Stimulated activated CD4-positive, alpha-beta T cell treated with anti-CD3 and anti-CD28 coated beads, Interleukin-1b, Interleukin-23, amount 100 ng/mL, for 24 hours (primary cell): ENCODE results near the gene FXYD6.

Experiments used
- DNase-seq, 4 experiments: peaks; one replicate each; pipeline ENCODE4 v3.0.0-alpha.2; 2020; ENCODE audit warnings: low read depth in 4 of 4, low spot score in 1 of 4

The FXYD6 gene

DNA sequence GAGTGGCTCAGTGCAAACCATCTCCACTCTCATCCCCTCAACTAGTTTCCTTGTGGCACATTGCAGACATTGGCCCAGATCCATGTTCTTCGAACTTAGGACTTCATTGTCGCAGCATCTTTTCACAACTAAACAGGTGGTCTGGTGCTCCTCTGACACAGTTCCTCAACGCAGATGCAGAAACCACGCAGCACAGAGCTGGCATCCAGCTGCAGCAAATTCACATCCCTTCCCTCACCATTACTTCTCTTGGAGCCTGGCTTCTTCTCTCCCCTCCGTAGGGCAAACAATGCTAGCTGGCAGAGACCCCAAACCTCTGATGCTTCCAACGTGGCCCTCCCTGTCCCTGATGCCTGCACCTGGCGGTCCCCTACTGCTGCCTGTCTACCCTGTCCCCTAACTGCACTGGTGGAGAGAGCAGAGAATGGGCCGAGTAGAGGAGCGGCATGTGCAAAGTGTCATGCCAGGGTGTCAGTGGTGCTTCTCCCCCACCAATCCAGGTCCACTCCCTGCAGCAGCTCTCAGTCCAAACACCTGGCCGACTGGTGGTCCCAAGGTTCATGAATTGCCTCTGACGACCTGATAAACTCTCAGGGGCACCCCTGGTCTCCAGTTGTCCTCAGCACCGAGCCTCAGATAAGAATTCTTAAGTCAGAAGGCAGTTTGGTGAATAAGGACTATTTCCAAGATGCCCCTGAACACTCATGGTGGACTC is 34.6 kb upstream of the FXYD6 start:
- DNase-seq: no peak

DNA sequence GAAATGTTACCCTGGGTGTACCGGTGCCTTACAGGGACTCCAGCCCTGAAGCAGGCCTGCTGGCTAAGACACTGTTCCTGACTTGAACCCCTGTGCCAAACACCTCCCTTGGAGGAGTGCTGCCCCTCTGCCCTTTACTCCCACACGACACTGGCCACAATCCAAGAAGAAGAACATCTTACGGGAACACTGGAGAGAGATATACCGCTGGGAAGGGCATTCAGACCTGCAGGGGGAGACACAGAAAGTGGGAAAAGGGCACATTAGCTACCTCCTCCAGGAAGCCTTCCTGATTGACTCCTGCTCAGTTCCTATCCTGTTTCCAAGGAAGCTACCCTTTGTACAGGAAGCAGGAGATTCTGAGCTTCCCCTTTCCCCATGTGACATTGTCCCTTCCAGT is 34.1 kb upstream of the FXYD6 start:
- DNase-seq: no peak

DNA sequence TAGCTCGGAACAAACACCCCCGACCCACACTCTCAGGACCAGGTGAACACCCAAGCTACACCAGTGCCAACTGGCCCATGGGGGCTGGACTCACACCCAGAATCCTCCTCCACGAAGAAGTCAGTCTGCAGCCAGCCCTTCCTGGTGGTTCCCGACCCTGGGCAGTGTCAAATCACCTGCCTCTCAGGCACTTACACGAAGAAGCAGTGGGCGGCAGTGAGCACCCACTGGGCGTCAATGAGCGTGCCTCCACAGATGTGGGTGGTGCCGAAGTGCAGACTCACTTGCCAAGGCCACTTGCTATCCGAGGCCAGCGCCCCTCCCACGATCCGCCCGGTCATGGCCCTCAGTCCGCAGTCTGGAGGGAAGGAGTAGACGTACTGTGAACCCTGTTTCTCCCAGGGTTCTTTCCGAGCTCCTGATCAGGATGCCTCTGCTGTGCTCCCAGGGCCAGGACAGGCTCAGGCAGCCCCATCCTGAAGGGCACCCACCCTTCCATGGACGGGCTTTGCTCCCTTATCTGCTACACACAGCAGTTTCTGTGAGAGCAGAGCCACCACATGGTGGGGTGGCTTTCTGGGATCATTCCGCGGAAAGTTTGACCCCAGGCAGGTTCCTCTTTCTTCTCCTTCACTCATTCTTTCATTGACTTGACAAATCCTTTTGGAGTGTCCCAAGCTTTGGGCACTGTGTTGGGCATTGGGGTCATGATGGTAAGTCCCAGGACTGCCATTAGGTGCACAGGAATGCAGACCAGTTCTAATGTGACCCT is 33.3 kb upstream of the FXYD6 start:
- DNase-seq: no peak

DNA sequence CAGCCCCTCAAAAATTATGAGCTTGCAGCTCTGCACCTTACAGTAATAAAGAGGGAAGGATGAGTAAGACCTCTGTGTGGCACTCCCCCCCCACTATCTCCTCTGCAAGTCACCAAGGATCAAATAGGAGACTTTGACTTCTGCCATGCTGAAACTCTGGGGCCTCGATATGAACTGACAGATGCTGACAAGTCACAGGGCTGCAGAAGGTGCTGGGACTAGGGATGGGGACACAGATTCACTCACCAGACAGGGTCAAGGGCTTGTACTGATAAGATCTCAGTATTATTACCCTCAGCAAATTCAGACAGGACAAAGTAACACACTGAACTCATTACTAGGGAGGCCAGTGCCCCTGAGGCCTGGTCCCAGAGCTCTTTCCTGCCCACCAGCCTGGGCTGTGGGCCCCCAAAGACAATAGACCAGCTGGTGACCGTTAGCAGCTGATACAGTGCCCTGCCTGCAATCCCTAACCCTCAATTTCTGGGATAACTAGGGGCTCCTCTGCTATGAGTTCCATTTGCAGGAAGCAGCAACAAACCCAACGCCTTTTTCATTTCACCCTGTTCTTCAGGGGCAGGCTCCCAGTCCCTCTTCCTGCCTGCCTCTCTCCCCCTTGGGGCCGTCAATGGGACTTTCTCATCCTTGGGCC is 32.6 kb upstream of the FXYD6 start:
- DNase-seq: no peak

DNA sequence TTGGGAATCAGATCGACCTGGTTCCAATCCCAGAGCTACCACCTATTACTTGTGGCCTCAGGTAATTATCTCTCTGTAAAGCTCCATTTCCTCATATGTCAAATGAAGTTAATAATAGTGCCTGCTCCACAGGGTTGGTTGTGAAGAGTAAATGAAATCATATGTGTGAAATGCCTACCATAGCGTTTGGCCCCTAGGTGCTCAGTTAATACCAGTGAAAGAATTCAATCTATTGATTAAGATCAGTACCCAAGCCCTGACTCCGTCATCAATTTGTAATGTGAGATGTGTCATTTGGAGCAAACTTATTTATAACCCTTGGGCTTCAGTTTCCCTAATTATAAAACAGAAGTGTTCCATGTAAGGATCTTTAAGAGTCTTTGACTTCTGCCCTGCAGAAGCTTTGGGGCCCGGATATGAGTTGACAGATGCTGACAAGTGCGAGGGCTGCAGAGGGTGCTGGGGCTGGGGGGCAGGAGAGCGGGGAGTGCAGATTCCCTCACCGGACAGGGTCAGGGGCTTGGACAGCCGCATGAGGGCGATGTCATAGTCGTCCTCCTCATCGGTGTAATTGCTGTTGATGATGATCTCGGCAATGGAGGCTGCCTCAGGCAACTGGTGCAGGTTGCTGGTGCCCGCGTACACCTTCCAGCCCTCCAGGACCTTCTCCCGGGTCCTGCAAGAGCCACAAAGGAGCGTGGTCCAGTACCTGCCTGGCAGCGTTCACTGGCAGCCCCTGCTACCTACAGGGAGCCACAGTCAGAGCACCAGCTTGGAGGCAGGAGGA is 31.8 kb upstream of the FXYD6 start:
- no peak for DNase-seq

DNA sequence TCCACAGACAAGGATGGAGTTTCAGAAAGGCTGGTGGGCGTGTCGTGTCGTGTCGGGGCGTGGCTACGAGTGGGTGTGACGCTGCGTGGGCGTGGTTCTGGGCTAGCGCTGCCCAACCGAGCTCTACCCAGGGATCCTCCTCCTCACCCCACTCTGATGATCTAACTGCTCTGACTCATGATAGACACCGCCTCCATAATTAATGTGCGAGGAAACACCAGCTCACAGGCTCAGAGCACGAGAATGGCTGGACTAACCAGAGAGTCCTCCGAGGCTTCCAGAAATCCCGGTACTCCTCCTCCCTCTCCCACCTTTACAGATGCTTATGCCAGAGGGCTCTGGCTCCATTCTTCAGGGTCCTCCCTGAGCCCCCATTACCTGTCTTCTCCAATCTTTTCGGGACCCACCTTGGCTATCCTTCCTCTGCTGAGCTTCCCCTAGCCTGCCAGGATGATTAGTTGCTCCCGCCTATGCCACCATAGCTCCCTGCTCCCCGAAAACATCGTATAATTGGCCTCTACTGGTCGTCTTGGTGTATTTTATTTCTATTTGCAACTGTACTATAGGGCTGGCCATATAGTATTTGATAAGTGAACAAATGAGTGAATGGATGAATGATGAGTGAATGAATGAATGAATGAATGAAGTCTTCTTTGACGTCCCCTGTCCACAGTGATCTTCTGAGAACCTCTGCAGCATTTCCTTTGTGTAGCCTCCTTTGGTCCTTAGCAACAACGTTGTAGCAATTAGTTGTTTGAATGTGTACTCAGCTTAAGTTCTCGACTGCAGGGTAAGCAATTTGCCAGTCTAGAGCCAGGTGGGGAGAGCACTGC is 31.0 kb upstream of the FXYD6 start:
- DNase-seq: peak in 3 of 4 experiments; percentile 44 to 65 (median 55)

DNA sequence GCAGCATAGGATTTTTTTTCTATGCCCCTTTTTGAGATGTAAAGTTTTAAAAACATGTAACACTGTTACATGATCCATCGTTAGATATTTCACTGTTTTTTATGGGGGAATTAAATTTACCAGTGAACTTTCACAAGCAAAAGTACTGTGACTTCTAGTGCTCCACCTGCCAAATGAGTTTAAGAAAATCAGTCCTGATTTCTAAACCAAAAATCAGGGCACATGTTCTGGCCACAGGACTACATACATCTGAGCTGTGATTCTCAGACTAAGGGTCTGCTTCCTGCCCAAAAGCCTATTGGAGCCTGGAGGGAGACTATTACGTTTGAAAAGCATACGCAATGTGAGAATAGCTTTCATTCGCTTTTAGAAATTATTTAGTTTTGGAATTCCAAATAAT is 30.3 kb upstream of the FXYD6 start:
- no peak for DNase-seq

DNA sequence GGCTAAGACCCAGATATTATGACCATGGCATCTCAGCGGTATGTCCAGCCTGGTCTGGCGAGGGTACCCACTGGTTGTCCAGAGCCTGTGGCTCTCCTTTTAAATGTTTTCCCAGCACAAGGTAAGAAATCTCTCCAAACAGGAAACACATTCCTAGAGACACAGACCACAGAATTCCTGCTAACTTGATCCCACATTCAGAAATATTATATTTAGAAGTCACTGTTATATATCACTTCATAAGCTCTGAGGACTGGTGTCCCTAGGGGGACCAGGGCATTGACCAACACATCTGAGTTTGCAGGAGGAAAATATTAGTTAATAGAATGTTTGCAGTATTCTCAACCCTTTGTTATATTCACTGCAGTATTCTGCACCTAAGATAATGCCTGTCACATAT is 29.7 kb upstream of the FXYD6 start:
- DNase-seq: no peak

DNA sequence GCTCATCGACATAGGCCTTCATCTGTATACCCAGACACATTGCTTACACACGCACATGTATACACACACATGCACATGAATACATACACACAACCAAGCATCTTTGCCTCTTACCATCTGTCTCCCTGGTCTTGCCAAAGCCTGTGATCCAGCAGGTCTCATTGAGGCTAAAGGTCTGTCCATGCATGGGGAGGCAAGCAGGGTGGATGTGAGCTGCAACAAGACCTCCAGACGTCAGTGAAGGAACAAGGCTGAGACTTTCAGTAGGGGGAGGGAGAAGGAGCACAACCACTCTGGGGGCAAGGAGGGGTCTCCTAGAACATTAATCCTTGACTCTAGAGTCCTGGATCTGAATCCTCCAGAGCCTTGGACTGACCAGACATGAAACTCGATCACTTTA is 29.1 kb upstream of the FXYD6 start:
- no peak for DNase-seq

DNA sequence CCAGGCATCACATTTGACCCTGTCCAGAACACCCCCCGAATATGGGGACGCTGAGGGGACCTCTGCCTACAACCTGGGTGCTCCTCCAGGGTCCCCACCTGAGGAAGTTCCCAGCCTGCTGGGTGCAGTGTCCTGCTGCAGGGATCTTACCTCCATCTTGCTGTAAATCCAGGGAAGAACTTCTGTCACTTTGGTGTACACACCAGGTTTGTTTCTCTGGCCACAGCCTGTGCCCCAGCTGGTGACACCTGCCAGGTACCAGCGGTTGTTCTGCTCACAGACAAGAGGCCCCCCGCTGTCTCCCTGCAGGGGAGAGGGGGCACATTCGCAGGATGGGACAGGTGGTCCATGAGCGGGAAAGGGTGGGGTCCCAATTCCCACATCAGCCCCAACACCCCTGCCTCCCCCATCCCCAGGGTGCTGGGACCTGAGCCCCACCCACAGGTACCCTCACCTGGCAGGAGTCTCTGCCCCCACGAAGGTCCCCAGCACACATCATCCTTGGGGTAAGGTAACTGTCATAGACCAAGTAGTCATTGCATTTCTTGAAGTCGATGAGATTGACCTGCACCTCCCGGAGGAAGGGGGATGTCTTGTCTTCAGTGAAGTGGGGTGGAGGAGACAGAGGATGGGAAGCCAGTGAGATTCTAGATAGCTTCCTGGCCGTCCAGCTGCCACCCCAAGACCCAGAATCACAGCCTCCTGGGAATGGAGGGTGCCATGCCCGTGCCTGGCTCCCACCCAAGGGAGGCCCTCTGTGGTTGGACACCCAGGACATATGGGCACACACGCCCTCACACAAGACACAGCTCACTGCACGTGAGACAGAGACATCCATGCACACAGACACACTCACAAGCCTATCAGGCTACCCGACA is 27.3 kb upstream of the FXYD6 start:
- no peak for DNase-seq

DNA sequence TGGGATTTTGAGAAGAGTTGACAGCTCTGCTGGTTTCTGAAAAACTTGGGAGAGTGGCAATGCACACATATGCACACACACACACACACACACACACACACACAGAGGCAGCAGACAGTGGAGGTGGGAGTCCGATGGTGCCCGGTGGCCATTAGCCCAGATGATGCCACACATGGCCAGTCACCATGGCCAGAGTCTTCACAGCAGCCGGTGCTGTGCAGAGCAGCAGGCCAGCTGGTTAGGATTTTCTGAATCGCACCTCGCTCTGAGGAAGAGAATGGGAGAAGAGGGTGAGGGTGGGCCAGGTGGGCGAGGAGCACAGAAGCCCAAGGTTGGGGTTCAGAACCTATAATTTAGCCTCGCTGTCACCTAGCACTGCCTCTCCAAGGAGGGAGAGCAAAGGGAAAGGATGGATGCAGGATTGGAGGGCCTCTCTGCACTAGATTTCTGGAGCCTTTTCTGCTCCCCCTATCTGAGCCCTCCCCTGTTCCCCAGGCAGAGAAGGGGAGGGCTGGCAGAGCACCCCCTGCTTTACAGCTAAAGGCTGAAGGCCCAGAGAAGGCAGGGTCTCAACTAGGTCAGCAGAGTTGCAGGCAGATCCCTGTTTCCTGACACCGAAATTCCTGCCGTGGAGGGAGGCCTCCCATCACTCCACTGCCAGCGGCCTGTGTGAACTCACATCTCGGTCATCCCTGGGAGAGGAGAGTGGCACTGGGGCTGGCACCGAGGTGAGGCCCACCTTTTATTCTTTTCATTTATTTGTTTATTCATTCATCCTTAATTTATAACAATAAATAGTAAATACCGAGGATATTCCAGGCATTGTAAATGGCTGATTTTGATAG is 25.8 kb upstream of the FXYD6 start:
- DNase-seq: no peak

DNA sequence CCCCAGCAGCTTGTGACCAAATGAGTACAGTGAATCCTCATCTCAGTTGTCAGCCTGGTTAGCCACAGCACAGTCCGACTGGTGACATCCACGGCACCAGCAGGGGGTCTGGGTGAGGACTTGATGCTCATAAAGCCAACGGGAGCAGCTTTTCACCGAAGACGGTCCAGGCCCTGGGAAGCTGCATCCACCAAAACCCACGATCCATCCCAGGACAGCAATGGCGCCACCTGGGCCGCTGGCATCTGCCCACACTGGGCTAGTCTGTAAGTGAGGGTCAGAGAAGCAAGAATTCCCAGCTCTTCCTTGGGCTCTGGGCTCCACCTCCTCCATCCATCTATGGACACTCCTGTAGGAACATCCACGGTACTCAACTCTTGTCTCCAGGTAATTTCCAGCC is 25.1 kb upstream of the FXYD6 start:
- DNase-seq: no peak

DNA sequence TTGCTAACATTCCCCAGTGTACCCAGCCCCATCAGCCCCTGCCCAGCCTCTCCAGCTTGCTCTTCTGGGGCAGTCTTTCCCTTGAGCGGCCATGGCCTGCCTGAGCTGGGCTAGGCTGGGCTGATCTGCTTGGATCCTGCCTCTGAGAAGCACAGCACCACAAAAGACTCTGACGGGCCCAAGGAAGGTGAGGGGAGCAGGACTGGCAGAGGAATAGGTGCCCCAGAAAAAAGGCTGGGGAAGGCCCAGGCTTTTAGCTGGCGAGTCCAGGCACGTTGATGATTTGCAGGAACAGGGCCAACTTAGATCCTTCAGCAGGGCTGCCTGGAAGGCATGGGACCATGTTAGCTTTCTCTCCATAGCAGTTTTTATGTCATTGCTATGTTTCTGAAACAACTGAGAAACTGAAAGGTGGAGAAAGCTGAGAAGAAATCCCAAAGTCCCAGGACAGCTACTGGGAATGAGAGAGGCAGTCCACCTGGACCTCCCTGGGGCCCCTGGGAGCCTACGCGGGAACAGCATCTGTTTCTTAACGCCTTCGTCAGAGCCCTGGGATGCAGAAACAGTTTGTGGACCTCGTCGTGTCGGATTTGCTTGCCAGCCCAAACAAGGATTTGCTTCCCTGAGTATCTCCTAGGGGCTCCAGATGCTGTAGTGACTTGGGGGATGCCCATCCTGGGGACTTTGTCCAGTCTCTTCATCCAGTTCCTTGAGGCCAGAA is 24.4 kb upstream of the FXYD6 start:
- DNase-seq: no peak

DNA sequence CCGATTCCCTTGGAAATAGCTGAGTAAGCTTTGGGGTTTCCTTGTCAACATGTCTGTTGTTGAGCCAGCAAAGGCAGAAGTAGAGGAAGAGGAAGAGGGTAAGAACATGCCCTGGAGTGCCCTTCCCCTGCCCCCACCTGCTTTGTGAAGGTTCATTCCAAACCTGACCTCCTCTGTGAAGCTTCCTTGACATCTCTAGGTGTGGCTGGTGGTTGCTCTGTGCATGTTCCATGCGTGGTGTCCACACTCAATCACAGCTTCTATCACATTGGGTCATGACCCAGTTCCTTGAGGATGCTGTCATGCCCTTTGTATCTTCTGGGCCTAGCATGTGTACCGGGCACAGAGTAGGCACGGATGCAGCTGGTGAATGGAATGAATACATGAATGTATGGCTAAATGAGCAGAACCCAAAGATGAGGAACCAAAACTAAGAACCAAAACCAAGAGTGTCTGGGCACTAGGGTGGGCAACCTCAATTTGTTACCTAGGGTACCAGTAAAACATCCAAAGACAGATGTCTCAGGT is 23.7 kb upstream of the FXYD6 start:
- no peak for DNase-seq

DNA sequence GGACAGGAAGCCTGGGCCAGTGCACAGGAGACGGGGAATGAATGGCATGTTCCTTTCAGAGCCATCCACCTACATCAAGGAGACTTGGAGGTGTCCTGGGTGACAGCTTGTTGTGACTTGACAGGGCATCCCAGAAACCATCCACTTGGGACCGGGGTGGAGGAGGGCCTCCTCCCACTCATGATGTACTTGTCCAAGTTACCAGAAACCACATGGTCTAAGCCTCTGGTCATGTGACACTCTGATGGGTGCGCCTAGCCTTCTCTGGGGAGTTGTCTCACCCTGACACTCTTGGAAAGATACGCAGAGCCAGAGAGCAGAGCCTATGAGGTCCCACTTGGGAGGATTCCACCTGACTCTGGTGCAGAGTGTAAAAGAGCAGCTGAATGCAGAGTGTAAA is 21.6 kb upstream of the FXYD6 start:
- DNase-seq: no peak

DNA sequence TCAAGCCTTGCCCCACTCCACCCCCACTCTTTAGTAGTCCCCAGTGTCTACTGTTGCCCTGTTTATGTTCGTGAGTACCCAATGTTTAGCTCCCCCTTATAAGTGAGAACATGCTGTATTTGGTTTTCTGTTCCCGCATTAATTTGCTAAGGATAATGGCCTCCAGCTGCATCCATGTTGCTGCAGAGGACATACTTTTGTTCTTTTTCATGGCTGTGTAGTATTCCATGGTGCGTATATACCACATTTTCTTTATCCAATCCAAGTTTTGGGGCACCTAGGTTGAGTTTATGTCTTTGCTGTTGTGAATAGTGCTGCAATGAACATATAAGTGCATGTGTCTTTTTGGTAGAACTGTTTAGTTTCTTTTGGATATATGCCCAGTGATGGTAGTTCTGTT is 16.2 kb upstream of the FXYD6 start:
- DNase-seq: no peak

DNA sequence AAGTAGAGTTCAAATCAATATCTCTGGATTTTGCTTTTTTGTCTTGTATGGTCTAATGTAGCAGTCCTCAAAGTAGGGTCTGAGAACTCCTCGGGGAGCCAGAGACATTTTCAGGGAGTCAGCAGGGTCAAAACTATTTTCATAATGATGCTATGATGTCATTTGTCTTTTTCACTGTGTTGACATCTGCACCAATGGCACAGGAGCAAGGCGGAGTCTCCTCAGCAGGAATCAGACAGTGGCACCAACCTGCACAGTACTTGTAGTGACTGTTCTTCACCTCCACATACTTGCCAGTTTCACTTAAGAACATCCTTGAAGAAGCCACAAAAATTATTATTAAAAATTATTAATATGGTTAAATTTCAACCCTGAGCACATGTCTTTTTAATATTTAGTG is 14.9 kb upstream of the FXYD6 start:
- no peak for DNase-seq

DNA sequence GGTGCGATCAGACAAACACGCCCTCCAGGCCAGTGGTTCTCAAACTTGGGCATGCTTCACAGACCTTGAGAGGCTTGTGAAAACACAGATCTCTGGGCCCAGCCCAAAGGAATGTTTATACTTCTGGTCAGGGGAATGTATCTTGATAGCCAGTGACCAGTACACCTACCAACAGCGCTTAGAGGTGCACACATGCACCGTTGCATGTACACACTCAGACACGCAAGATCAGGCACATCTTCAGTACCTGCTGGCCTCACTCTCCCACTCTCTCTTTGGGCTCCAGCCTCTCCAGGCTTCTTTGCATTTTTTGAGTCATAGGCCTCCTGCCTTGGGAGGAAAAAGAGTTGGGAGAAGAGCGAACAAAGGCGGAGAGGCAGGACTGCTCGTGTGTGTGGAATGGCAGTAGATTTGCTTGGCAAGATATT is 11.7 kb upstream of the FXYD6 start:
- DNase-seq: no peak
